Transverse colon (tissue), 4 donors: ENCODE measurements around the gene ACTR3. TPM values are rescaled to one million over a fixed set of nuclear protein-coding genes. Genes with fewer than 3 reads are reported as not detected.

ENCODE experiments used
- DNase-seq: peaks from one replicate; pipeline ENCODE4 v3.0.0-alpha.2; 2019
- H3K27ac ChIP-seq, 4 donors: fragments of 200-600 bp; sonication (generic); 2 replicates each; pipeline ENCODE4 v1.5.1; 2016 to 2018; ENCODE audit warnings: inconsistent platforms in 4 of 4
- H3K27me3 ChIP-seq: fragments of 200-600 bp; sonication (generic); 2 replicates; pipeline ENCODE4 v1.5.1; 2017; ENCODE audit warnings: inconsistent platforms
- H3K36me3 ChIP-seq, 4 donors: fragments of 200-600 bp; sonication (generic); 2 replicates each; pipeline ENCODE4 v1.5.1; 2017 to 2019; ENCODE audit warnings: inconsistent platforms in 4 of 4
- H3K4me1 ChIP-seq, 4 donors: fragments of 200-600 bp; sonication (generic); 2 replicates each; pipeline ENCODE4 v1.5.1; 2017 to 2020; ENCODE audit warnings: inconsistent platforms in 4 of 4
- H3K4me3 ChIP-seq, 4 donors: fragments of 200-600 bp; sonication (generic); 1 replicate in 1 of 4; 2 replicates in 3 of 4; pipeline versions ENCODE4 v1.5.1 to v1.6.1; 2017 to 2019; ENCODE audit warnings: inconsistent platforms in 4 of 4
- H3K9me3 ChIP-seq, 2 donors: fragments of 200-600 bp; sonication (generic); 2 replicates each; pipeline ENCODE4 v1.5.1; 2017 to 2019; ENCODE audit warnings: inconsistent platforms in 2 of 2
- CTCF ChIP-seq, 5 experiments: fragments of 200-600 bp in 3 of 5; fragments of 450-650 bp in 2 of 5; sonication (generic) in 3 of 5; IDR thresholded peaks; 1 replicate in 2 of 5; 2 replicates in 3 of 5; pipeline ENCODE4 v1.5.1; 2016 to 2017; ENCODE audit warnings: antibody characterized with exemption in 5 of 5, inconsistent platforms in 3 of 5, mild to moderate bottlenecking in 2 of 5, moderate library complexity in 1 of 5
- EP300 ChIP-seq: sonication (generic); formaldehyde crosslinking; IDR thresholded peaks from one replicate; pipeline ENCODE4 v1.6.1; 2017; ENCODE audit warnings: antibody characterized with exemption, low read depth
- POLR2A ChIP-seq: fragments of 450-650 bp; IDR thresholded peaks from one replicate; pipeline ENCODE4 v1.6.1; 2016; ENCODE audit warnings: antibody characterized with exemption, mild to moderate bottlenecking, moderate library complexity
- POLR2AphosphoS5 ChIP-seq, 3 donors: sonication (generic); formaldehyde crosslinking; IDR thresholded peaks; one replicate each; pipeline ENCODE4 v1.6.1; 2016; ENCODE audit warnings: antibody characterized with exemption in 3 of 3
- WGBS, 2 donors: methylation state at CpG; one replicate each; pipeline ENCODE4 v1.1.5; 2018; ENCODE audit warnings: low coverage in 1 of 2; 5-methylcytosine and 5-hydroxymethylcytosine counted together
- in situ Hi-C, 4 donors: fragments of 200-750 bp; cut with MboI; loops; one replicate each; pipeline versions ENCODE4 v1.15.0 to v1.15.1; 2017; ENCODE audit warnings: low sequenced_read_pairs in 3 of 4, low pct_ligation_motif_present in 1 of 4, low pct_unique_long_range_greater_than_20kb in 1 of 4
- intact Hi-C: fragments of 100-400 bp; cut with DNase I; formaldehyde crosslinking; loops from one replicate; pipeline ENCODE4 v1.15.1; 2023; ENCODE audit warnings: low total_unique reads
- total RNA-seq, 4 donors: library from RNA; depleted of rRNA; stranded (reverse); fragments of >200 nt; gene quantifications; one replicate each; pipeline ENCODE4 v1.1.0, GENCODE V29; 2016

ACTR3 gene
- total RNA-seq, 4 donors from 2014 or later, result 68.8 to 143 (median 114) TPM

- Histone ChIP-seq H3K36me3 (no peaks in the 10 kb centered on the region), H3K4me3 (no peak overlapping the region), H3K27me3 (no peaks in the 10 kb centered on the region), H3K4me1 (peaks cover 0 to 18% (median 6%) of the 10 kb centered on the region in 4 donors), H3K27ac (no peak overlapping the region), H3K9me3 (no peaks in the 10 kb centered on the region)
- in situ Hi-C loops, result no loop called here
- intact Hi-C loops, result no loop called here
- DNase-seq, result no peak
- TF ChIP-seq CTCF (IDR thresholded peaks at IDR 0.05) (no peak), EP300 (no peak), POLR2A (no peak), POLR2AphosphoS5 (IDR thresholded peaks at IDR 0.05) (no peak)
- 44 to 51% methylated on average over 4 of the region's 4 CpGs for WGBS, 2 donors
Measured at GRCh38 chr2:113867571-113867970, 22.3 kb upstream of the ACTR3 start.

- no peak for DNase-seq
- no peaks in the 10 kb centered on the region for H3K27me3 ChIP-seq
- WGBS, 2 donors, result 87 to 88% methylated on average over 1 of the region's 1 CpG
- H3K9me3 ChIP-seq, result no peaks in the 10 kb centered on the region
- intact Hi-C loops (no loop called here), in situ Hi-C loops (no loop called here)
- H3K36me3 ChIP-seq, result no peaks in the 10 kb centered on the region
- no peak overlapping the region for H3K27ac ChIP-seq
- TF ChIP-seq CTCF (IDR thresholded peaks at IDR 0.05) (no peak), POLR2AphosphoS5 (IDR thresholded peaks at IDR 0.05) (no peak), POLR2A (no peak), EP300 (no peak)
- no peak overlapping the region for H3K4me3 ChIP-seq
- peaks cover 0 to 23% (median 6%) of the 10 kb centered on the region in 4 donors for H3K4me1 ChIP-seq
Measured at GRCh38 chr2:113869253-113869652, 20.6 kb upstream of the ACTR3 start.

- Histone ChIP-seq H3K36me3 (no peaks in the 10 kb centered on the region), H3K27me3 (no peaks in the 10 kb centered on the region), H3K27ac (no peak overlapping the region), H3K9me3 (no peaks in the 10 kb centered on the region), H3K4me1 (peaks cover 5 to 40% (median 12%) of the 10 kb centered on the region in 4 donors), H3K4me3 (no peak overlapping the region)
- TF ChIP-seq EP300, result no peak
- intact Hi-C loops (no loop called here), in situ Hi-C loops (no loop called here)
- DNase-seq, result no peak
- 88% methylated on average over 4 of the region's 4 CpGs for WGBS, 2 donors
Measured at GRCh38 chr2:113872201-113872600, 17.7 kb upstream of the ACTR3 start.

GRCh38 chr2:113873867-113874266, 16.0 kb upstream of the ACTR3 start:
- no peak overlapping the region for H3K27ac ChIP-seq
- no peaks in the 10 kb centered on the region for H3K36me3 ChIP-seq
- H3K27me3 ChIP-seq, result no peaks in the 10 kb centered on the region
- TF ChIP-seq CTCF (IDR thresholded peaks at IDR 0.05) (no peak), POLR2AphosphoS5 (IDR thresholded peaks at IDR 0.05) (no peak), POLR2A (no peak), EP300 (no peak)
- intact Hi-C loops, result no loop called here
- H3K9me3 ChIP-seq, result no peaks in the 10 kb centered on the region
- peaks cover 0 to 41% (median 22%) of the 10 kb centered on the region in 4 donors for H3K4me1 ChIP-seq
- no peak overlapping the region for H3K4me3 ChIP-seq
- DNase-seq, result no peak
- 51 to 57% methylated on average over 3 of the region's 3 CpGs for WGBS, 2 donors
- in situ Hi-C loops, result no loop called here

- no peaks in the 10 kb centered on the region for H3K9me3 ChIP-seq
- intact Hi-C loops (no loop called here), in situ Hi-C loops (no loop called here)
- no peaks in the 10 kb centered on the region for H3K36me3 ChIP-seq
- no peak for TF ChIP-seq CTCF (IDR thresholded peaks at IDR 0.05)
- no peak for TF ChIP-seq EP300
- no peak for TF ChIP-seq POLR2A
- TF ChIP-seq POLR2AphosphoS5 (IDR thresholded peaks at IDR 0.05), result no peak
- no peak overlapping the region for H3K4me3 ChIP-seq
- H3K4me1 ChIP-seq, result peaks cover 0 to 49% (median 29%) of the 10 kb centered on the region in 4 donors
- no peak overlapping the region for H3K27ac ChIP-seq
- no peaks in the 10 kb centered on the region for H3K27me3 ChIP-seq
- DNase-seq, result no peak
- WGBS, 2 donors, result 79 to 81% methylated on average over 2 of the region's 2 CpGs
Measured at GRCh38 chr2:113875135-113875534, 14.8 kb upstream of the ACTR3 start.
